Activated CD8-positive, alpha-beta memory T cell treated with anti-CD3 and anti-CD28 coated beads, Interleukin-2, amount 50 U/mL, for 24 hours (primary cell): ENCODE results near the gene GSTO2.
A peak's percentile ranks its signal among the peaks of the same experiment; 100 is the strongest.

Source experiments
- DNase-seq: peaks from one replicate; pipeline ENCODE4 v3.0.0-alpha.2; 2020; ENCODE audit errors: extremely low read depth

Gene GSTO2

GRCh38 chr10:104281694-104282093 is 12.7 kb downstream of the GSTO2 start:
- no peak for DNase-seq

DNA sequence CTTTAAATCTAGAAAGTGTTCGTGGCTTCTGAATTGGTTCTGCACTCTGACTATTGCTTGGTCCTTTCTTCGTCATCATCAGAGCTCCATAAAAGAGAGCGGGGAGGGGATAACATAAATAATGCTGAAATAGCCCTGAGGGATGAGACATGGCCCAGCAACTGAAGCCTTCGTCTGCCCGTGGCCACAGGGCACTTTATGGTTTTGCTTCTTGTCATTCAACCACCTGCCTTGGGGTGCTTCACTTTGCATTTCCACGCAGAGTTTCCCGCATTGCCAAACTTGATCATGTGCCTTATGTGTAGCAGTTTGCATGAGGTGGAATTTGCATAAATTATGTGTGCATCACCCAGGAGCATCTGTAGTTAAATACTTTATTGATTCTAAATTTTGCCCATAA is 15.9 kb downstream of the GSTO2 start:
- DNase-seq: no peak

DNA sequence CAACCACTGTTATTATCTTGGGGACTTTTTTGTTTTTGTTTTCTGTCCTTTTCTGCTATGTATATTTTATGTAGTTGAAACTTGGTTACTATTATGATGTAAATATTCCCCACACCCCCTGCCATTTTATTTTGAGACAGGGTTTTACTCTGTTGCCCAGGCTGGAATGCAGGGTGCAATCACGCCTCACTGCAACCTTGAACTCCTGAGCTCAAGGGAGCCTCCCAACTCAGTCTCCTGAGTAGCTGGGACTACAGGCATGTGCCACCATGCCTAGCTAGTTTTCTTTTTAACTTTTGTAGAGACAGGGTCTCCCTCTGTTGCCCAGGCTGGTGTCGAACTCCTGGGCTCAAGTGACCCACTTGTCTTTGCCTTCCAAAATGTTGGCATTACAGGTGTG is 18.0 kb downstream of the GSTO2 start:
- no peak for DNase-seq

GRCh38 chr10:104288355-104288754 is 19.4 kb downstream of the GSTO2 start:
- no peak for DNase-seq

DNA sequence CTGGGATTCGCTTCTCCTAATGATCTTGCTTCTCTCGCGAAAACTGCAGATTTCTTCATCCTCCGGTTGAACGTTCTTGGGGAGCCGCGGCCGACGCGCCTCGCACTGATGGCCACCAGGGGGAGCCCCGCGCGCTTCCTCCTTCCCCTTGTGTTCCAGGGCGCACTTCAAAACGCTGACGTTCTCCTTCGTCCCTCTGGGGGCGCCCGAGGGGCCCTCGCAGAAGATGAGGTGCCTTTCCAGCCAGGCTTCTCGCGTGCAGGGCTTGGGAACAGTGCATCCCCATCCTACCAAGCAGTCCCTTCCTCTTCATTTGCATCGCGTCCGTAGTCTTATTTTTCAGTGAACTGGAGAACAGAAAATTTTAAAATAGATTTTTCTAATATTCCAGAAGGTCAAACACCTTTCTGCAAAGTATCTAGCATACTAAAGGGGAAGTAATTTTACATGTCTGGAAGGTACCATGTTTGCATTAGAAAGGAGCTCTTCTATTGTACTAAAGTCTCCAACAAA is 22.5 kb downstream of the GSTO2 start:
- peak; percentile 65 for DNase-seq

- DNase-seq: no peak
Observed at GRCh38 chr10:104293011-104293410, 24.0 kb downstream of the GSTO2 start.

GRCh38 chr10:104293781-104294321 is 24.9 kb downstream of the GSTO2 start:
- no peak for DNase-seq

DNA sequence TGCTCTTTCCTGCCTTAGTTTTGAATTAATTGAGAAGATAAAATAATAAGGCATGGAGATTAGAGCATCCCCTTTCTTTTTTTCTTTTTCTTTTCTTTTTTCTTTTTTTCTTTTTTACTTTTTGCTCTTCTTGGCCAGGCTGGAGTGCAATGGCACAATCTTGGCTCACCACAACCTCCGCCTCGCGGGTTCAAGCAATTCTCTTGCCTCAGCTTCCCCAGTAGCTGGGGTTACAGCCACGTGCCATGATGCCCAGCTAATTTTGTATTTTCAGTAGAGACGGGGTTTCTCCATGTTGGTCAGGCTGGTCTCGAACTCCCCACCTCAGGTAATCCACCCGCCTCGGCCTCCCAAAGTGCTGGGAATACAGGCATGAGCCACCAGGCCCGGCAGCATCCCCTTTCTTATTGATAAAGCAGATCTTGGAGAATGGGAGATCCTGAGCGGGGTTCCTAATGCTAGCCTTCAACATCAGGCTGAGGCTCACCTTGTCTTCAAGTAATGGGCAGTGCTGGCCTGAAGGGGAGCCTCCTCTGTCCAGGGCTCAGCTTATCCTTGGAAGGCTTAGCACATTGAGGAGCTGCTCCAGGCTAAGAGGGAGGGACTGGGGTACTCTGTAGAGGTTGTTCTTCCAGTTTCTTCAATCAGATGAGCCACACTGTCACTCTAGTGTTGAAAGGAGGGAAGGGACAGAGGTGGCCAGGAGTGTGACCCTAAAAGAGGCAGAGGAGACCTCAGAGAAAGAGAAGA is 27.9 kb downstream of the GSTO2 start:
- DNase-seq: no peak

GRCh38 chr10:104297697-104298660 is 29.0 kb downstream of the GSTO2 start:
- DNase-seq: no peak

DNA sequence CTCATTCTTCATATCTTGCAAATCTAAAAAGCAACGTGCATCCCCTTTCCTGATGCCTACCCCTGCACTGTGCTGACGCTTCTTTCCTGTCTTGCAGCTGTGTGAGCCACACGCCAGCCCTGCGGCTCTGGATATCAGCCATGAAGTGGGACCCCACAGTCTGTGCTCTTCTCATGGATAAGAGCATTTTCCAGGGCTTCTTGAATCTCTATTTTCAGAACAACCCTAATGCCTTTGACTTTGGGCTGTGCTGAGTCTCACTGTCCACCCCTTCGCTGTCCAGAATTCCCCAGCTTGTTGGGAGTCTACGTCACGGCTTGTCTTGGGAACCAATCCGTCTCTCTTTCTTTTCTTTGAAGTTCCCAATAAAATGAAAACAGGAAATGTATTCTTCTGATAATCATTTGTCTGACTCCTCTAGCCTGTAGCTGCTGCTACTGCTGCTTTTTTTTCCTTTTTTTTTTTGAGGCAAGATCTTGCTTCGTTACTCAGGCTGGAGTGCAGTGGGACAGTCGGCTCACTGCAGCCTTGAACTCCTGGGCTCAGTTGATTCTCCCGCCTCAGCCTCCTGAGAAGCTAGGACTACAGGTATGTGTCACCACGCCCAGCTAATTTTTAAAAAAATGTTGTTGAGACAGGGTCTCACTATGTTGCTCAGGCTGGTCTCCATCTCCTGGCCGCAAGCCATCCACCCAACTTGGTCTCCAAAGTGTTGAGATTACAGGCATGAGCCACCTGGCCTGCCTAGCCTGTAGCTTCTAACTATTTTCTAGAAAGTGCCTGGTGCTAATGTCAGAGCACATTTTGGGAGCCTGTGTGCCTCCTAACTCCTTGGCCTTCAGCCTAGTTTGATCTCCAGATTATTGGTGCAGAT is 30.3 kb downstream of the GSTO2 start:
- DNase-seq: no peak

- DNase-seq: no peak
Observed at GRCh38 chr10:104300002-104300735, 31.2 kb downstream of the GSTO2 start.

DNA sequence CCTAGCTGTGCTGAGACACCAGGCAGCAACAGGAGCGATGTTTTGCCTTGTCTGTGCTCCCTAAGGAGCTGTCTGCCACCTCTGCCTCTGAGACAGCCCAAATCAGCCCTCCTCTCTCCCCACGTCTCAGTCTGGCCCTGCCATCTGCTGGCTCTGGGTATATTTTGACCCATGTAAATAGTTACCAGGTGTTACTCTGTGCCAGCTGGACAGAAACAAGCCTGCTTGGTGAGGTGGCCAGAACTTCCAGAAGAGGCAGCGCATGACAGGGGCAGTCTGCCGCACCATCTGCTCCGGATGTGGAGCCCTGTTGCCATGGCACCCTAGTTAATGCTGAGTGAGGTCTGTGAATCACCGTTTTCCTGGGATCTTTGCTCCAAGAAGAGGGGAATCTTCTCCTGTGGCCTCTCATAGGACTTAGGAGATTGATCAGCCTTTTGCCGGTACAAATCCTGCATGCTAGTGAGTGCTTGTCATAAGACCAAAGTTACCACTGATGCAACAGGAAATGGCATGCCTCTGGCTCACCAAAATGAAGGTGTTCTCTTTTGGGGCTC is 31.8 kb downstream of the GSTO2 start:
- DNase-seq: no peak

DNA sequence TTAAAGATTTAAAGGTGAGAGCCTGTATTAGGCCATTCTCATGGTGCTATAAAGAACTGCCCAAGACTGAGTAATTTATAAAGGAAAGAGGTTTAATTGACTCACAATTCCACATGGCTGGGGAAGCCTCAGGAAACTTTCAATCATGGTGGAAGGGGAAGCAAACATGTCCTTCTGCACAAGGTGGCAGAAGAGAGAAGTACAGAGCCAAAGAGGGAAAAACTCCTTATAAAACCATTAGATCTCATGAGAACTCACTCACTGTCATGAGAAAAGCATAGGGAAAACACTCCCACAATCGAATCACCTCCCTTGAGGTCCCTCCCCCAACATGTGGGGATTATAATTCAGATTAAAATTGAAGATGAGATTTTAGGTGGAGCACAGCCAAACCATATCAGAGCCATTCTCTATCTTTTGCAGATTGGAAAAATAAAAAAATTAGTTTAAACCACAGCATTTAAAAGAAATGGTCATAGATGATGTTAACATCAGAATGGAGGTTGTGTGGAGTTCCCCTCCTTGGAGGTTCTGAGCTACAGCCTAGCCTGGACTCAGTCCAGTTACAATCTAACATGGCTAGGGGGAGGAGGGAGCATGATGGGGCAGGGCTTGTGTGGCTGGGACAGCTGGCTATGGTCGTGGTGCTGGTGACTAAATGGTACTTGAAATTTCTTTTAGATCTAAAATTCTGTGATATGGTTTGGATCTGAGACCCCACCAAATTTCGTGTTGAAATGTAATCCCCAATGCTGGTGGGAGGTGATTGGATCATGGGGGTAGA is 33.1 kb downstream of the GSTO2 start:
- DNase-seq: no peak

- no peak for DNase-seq
Observed at GRCh38 chr10:104303594-104304355, 34.8 kb downstream of the GSTO2 start.

- DNase-seq: no peak
Observed at GRCh38 chr10:104304356-104304745, 35.4 kb downstream of the GSTO2 start.

DNA sequence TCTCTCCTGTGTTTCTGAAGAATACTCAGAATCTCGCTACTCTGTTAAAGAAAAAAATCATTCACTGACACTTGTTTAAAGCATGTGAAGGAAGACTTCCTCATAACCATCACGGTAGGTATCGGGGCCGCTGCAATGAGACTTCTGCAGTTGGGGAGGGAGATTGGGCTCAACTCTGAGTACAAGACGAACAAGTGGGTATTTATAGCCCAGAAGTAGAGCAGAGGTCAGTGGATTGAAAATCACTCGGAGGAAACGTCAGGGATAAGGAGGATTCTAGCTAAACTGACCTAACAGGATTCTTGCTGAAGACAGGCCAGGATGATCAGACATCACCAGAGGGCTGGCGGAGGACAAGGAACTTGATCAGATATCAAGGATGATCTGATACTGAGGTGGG is 35.9 kb downstream of the GSTO2 start:
- no peak for DNase-seq

DNA sequence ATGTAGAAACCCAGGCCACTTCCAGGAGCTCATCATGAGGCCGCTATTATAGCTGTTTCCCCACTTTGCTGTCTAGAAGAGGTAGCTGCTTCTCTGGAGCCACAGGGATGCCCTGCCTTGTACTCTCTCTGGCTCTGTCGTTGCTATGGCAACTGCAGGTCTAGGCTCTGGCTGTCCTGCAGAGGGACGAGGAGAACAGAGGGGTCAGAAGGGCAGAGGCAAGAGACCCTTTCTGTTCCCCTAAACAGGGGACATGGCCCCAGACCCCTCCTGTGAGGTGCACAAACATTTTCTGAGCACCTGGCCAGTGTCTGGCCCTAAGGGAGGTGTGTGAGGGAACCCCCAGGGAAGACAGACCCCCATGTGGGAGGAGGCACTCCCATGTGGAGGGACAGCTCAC is 37.9 kb downstream of the GSTO2 start:
- no peak for DNase-seq

DNA sequence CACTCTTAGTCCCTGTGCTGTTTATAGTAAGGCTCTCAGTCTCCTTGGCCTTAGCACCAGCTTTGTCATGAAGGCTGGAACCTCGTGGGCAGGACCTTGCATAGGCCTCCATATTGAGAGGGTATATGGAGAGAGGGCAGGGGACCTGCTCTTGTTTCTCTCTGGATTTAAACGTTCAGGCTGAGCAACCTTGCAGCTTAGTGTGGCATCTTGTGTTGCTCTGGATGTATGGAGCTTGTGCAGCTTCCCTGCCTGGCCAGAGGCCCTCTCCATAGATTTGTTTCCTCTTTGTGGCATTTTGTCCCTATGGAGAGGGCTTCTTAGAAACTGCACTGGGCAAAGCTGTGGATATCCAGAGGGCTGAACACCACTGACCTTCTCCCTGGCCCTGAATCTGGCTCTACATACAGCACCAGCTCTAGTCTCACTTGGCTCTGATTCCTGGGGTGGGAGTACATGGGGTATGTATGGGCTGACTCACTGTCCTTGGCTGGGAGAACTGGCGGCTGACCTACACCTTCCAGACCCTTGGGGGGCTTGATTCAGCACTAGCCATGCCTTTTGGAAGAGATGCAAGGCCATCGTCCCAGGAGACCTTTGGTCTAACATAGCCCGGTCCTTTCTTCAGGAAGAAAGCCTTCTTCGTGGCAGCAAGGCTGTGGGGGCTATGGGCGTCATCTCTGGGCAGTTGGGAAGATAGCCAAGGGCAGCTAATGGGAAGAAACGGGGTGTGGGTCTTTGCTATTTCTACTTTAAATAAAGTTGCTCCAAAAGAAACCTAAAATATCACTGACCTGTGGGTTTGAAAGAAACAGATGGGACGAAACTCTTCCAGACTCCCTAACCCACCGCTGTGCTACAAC is 38.8 kb downstream of the GSTO2 start:
- DNase-seq: no peak
